ENCODE data around the gene PNPLA7. TPM values are rescaled to one million over a fixed set of nuclear protein-coding genes. Genes with fewer than 3 reads are reported as not detected.

Gene PNPLA7
- total RNA-seq, 1 experiment from 2014 or later, result 3.9 TPM

GRCh38 chr9:137427454-137428310 is 122.5 kb downstream of the PNPLA7 start:
- Histone ChIP-seq H3K4me1 (ENCODE audit: control insufficient read depth, insufficient read depth, low read length) (peaks cover 7% of the 10 kb centered on the region), H3K27me3 (ENCODE audit: control insufficient read depth, insufficient read depth, low read length) (no peaks in the 10 kb centered on the region), H3K36me3 (ENCODE audit: control insufficient read depth, insufficient read depth, low read length) (peaks cover under 1% of the 10 kb centered on the region; the same call in 1 of the 2 replicates), H3K27ac (ENCODE audit: low read length) (no peak overlapping the region), H3K4me3 (ENCODE audit: low read depth in 2 of 2, low read length in 2 of 2) (no peak overlapping the region), H3K9me3 (ENCODE audit: control insufficient read depth, insufficient read depth, low read depth, low read length) (no peaks in the 10 kb centered on the region)
- BruUV-seq (replicated peaks), result no TSS peak
- ChIA-PET POLR2A (no interaction called here), CTCF (interaction anchor here (0.5 kb wide), 1 partner anchor 14 kb away, joined by 6 read pairs; no protein-coding TSS in a partner anchor)
- intact Hi-C loops (cut with micrococcal nuclease; ENCODE audit: unreplicated experiment), result loop anchor here (10.0 kb wide), 1 partner anchor 133 kb away; no protein-coding TSS in a partner anchor
- no peak for DNase-seq (ENCODE audit: low read depth, low spot score)
- no peak for ATAC-seq
- TF ChIP-seq TCF7L2 (IDR thresholded peaks at IDR 0.05; ENCODE audit: low read depth, low read length) (no peak), REST (IDR thresholded peaks at IDR 0.05; ENCODE audit: insufficient read depth in 1 of 2, low read depth in 2 of 2, low read length in 1 of 2) (no peak), SIN3A (IDR thresholded peaks at IDR 0.05; ENCODE audit: borderline replicate concordance, insufficient read depth, low read depth, low read length) (no peak), POLR2AphosphoS5 (IDR thresholded peaks at IDR 0.05; ENCODE audit: low read depth, low read length) (no peak)
- TF ChIP-seq, protein P1, sequence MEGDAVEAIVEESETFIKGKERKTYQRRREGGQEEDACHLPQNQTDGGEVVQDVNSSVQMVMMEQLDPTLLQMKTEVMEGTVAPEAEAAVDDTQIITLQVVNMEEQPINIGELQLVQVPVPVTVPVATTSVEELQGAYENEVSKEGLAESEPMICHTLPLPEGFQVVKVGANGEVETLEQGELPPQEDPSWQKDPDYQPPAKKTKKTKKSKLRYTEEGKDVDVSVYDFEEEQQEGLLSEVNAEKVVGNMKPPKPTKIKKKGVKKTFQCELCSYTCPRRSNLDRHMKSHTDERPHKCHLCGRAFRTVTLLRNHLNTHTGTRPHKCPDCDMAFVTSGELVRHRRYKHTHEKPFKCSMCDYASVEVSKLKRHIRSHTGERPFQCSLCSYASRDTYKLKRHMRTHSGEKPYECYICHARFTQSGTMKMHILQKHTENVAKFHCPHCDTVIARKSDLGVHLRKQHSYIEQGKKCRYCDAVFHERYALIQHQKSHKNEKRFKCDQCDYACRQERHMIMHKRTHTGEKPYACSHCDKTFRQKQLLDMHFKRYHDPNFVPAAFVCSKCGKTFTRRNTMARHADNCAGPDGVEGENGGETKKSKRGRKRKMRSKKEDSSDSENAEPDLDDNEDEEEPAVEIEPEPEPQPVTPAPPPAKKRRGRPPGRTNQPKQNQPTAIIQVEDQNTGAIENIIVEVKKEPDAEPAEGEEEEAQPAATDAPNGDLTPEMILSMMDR (IDR thresholded peaks at IDR 0.05), result no peak
- in situ Hi-C loops (cut with HindIII; ENCODE audit: low pct_unique_long_range_greater_than_20kb, low sequenced_read_pairs), result no loop called here

GRCh38 chr9:137426018-137426681 is 124.1 kb downstream of the PNPLA7 start:
- Histone ChIP-seq H3K36me3 (ENCODE audit: control insufficient read depth, insufficient read depth, low read length) (peaks cover 4% of the 10 kb centered on the region; the same call in 1 of the 2 replicates), H3K9me3 (ENCODE audit: control insufficient read depth, insufficient read depth, low read depth, low read length) (no peaks in the 10 kb centered on the region), H3K4me1 (ENCODE audit: control insufficient read depth, insufficient read depth, low read length) (peaks cover 11% of the 10 kb centered on the region), H3K4me3 (ENCODE audit: low read depth in 2 of 2, low read length in 2 of 2) (no peak overlapping the region), H3K27ac (ENCODE audit: low read length) (no peak overlapping the region), H3K27me3 (ENCODE audit: control insufficient read depth, insufficient read depth, low read length) (no peaks in the 10 kb centered on the region)
- ATAC-seq (no peak), DNase-seq (ENCODE audit: low read depth, low spot score) (no peak)
- ChIA-PET CTCF (no interaction called here), POLR2A (no interaction called here)
- no TSS peak for BruUV-seq (replicated peaks)
- in situ Hi-C loops (cut with HindIII; ENCODE audit: low pct_unique_long_range_greater_than_20kb, low sequenced_read_pairs) (no loop called here), intact Hi-C loops (cut with micrococcal nuclease; ENCODE audit: unreplicated experiment) (loop anchor here (10.0 kb wide), 1 partner anchor 131 kb away; no protein-coding TSS in a partner anchor)
- TF ChIP-seq SIN3A (IDR thresholded peaks at IDR 0.05; ENCODE audit: borderline replicate concordance, insufficient read depth, low read depth, low read length) (no peak), REST (IDR thresholded peaks at IDR 0.05; ENCODE audit: insufficient read depth in 1 of 2, low read depth in 2 of 2, low read length in 1 of 2) (no peak), TCF7L2 (IDR thresholded peaks at IDR 0.05; ENCODE audit: low read depth, low read length) (no peak), POLR2AphosphoS5 (IDR thresholded peaks at IDR 0.05; ENCODE audit: low read depth, low read length) (no peak)
- TF ChIP-seq, protein P1 (IDR thresholded peaks at IDR 0.05), result no peak

Measured in Panc1 (cell line).